GM06990 (cell line): Measurements from ENCODE around the gene CACNB2.

ENCODE experiments used
- DNase-seq: peaks from one replicate; pipeline ENCODE4 v3.0.0-alpha.2; 2011; ENCODE audit not compliant: insufficient read length; ENCODE audit errors: extremely low read depth
- H3K27me3 ChIP-seq: replicated peaks from 2 replicates; pipeline ENCODE4 v1.6.0; 2011; ENCODE audit warnings: low read length; ENCODE audit not compliant: control insufficient read depth, insufficient read depth
- H3K36me3 ChIP-seq: 2 replicates; pipeline ENCODE4 v1.5.1; 2011; ENCODE audit warnings: low read length; ENCODE audit not compliant: control insufficient read depth, insufficient read depth
- H3K4me3 ChIP-seq: replicated peaks from 2 replicates; pipeline ENCODE4 v1.5.1; 2011; ENCODE audit warnings: low read depth, mild to moderate bottlenecking, control low read depth, low read length
- CTCF ChIP-seq: IDR thresholded peaks from 2 replicates; pipeline ENCODE4 v1.5.1; 2011; ENCODE audit warnings: low read length, control low read depth, mild to moderate bottlenecking, inconsistent platforms; ENCODE audit not compliant: insufficient read depth, poor library complexity, severe bottlenecking

The CACNB2 gene

GRCh38 chr10:18523858-18524257 lies 383.6 kb downstream of the CACNB2 start:
- Histone ChIP-seq H3K36me3 (no peaks in the 10 kb centered on the region; the same call in 1 of the 2 replicates), H3K27me3 (no peaks in the 10 kb centered on the region), H3K4me3 (no peak overlapping the region)
- DNase-seq, result no peak
- TF ChIP-seq CTCF, result no peak

DNA sequence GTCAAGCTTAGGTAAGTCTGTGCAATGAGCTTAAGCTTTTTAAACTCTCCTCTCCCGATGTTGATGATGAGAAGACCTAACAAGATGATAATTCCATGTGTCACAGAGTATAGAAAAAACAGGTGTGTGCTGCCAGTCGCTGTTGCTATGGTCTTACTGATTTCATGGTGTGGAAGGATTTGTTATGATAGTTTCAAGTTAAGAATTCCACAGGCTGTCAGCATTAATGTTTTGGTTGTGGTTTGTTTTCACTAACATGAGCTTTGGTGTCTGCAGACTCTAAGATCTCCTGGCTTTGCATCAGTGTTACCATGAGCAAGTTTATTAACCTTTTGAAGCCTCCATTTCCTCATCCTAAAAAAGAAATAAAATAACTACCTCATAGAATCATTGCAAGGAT lies 387.5 kb downstream of the CACNB2 start:
- H3K36me3 ChIP-seq, result no peaks in the 10 kb centered on the region; the same call in 1 of the 2 replicates
- no peaks in the 10 kb centered on the region for H3K27me3 ChIP-seq
- no peak for DNase-seq
- TF ChIP-seq CTCF, result no peak
- no peak overlapping the region for H3K4me3 ChIP-seq

- Histone ChIP-seq H3K4me3 (no peak overlapping the region), H3K27me3 (no peaks in the 10 kb centered on the region), H3K36me3 (no peaks in the 10 kb centered on the region; the same call in 1 of the 2 replicates)
- TF ChIP-seq CTCF, result no peak
- DNase-seq, result no peak
These were observed 388.1 kb downstream of the CACNB2 start for GRCh38 chr10:18528292-18528691.

DNA sequence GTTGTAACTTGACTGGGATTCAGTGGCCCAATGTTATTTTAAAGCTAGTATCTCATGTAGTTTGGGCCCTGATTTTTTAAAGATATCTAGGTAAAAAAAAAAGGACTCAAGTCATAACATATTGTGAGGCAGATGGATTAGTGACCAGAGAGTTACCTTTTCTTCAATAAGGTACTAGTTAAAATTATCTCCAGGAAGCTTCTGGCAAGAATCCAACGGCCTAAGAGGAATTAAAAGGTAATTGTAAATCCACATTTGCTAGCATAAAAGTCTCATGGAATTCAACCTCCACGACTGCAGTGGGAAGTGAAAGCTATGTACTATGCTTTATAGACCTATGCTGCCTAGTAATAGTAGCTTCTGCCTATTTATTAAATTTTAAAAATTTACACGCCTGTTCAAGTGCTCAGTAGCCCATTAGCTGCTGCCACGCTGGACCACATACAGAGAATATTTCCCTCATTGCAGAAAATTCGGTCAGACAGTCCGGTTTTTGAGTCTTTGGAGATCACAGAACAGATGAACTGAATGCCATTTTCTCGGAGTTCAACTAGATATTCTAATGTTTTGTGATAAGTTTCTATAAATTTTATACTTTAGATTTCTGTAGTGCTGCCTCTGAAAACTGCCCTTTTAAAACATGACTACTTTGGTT lies 392.8 kb downstream of the CACNB2 start:
- Histone ChIP-seq H3K27me3 (no peaks in the 10 kb centered on the region), H3K36me3 (no peaks in the 10 kb centered on the region), H3K4me3 (no peak overlapping the region)
- no peak for DNase-seq
- no peak for TF ChIP-seq CTCF

DNA sequence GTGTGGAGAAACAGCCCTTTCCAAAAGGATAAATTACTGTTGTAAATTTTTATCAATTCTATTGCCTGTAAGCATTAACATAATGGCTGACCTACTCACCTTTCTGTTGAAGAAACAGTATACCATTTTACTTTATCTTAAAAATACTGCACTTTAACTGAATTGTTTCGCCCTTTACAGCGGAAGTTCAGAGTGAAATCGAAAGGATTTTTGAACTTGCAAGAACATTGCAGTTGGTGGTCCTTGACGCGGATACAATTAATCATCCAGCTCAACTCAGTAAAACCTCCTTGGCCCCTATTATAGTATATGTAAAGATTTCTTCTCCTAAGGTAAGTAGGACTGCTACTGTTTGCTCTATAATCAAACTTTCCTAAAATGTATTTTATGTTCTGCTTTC lies 393.7 kb downstream of the CACNB2 start:
- DNase-seq, result no peak
- no peak overlapping the region for H3K4me3 ChIP-seq
- H3K27me3 ChIP-seq, result no peaks in the 10 kb centered on the region
- no peak for TF ChIP-seq CTCF
- no peaks in the 10 kb centered on the region for H3K36me3 ChIP-seq

GRCh38 chr10:18539335-18539734 lies 399.1 kb downstream of the CACNB2 start:
- no peak for DNase-seq
- H3K4me3 ChIP-seq, result no peak overlapping the region
- no peaks in the 10 kb centered on the region for H3K27me3 ChIP-seq
- no peak for TF ChIP-seq CTCF
- H3K36me3 ChIP-seq, result peaks cover 2% of the 10 kb centered on the region; the same call in 1 of the 2 replicates
